Cardiac fibroblast (primary cell): ENCODE data around the gene HOXB7.

Experiments
- DNase-seq, 2 donors: peaks; one replicate each; pipeline versions ENCODE4 v3.0.0 to v3.0.0-alpha.2; 2010; ENCODE audit warnings: low read depth in 2 of 2
- H3K4me3 ChIP-seq, 2 donors: replicated peaks in 1 of 2; 1 replicate in 1 of 2; 2 replicates in 1 of 2; pipeline ENCODE4 v1.5.1; 2011; ENCODE audit warnings: low read depth in 2 of 2, low read length in 2 of 2, mild to moderate bottlenecking in 2 of 2, moderate library complexity in 1 of 2
- CTCF ChIP-seq: IDR thresholded peaks from one replicate; pipeline ENCODE4 v1.5.1; 2011; ENCODE audit warnings: low read depth, mild to moderate bottlenecking, low read length, inconsistent platforms

Gene HOXB7

GRCh38 chr17:48629411-48629759 lies 18.6 kb upstream of the HOXB7 start:
- no peak for TF ChIP-seq CTCF
- H3K4me3 ChIP-seq: no peak overlapping the region
- no peak for DNase-seq

GRCh38 chr17:48628649-48629410 lies 18.0 kb upstream of the HOXB7 start:
- no peak for DNase-seq
- no peak for TF ChIP-seq CTCF
- no peak overlapping the region for H3K4me3 ChIP-seq

- no peak overlapping the region for H3K4me3 ChIP-seq
- TF ChIP-seq CTCF: no peak
- no peak for DNase-seq
These were observed 17.1 kb upstream of the HOXB7 start for GRCh38 chr17:48627623-48628521.

GRCh38 chr17:48627118-48627597 lies 16.3 kb upstream of the HOXB7 start:
- no peak for TF ChIP-seq CTCF
- H3K4me3 ChIP-seq: no peak overlapping the region
- DNase-seq: no peak

- H3K4me3 ChIP-seq: peak within 1 kb of the TSS; percentile 7 to 27
- DNase-seq: no peak
- TF ChIP-seq CTCF: no peak
These were observed 15.7 kb upstream of the HOXB7 start, which contains the start of gene HOXB9 for GRCh38 chr17:48626245-48627117. HOXB9 (minus strand) TSS chr17:48626358; CDS start chr17:48626269, 89 bp downstream.
